ENCODE results near the gene KIF5B. TPM values are rescaled to one million over a fixed set of nuclear protein-coding genes. Genes with fewer than 3 reads are reported as not detected.
A peak's percentile ranks its signal among the peaks of the same experiment; 100 is the strongest.
"Not testable (repeated sequence)": the region's sequence is repeated elsewhere in the genome, so short reads cannot be mapped to it uniquely, and the experiment has no call there.

KIF5B gene
- total and polyA plus RNA-seq, 4 donors = 12.2 to 42.0 (median 22.9) TPM

DNA sequence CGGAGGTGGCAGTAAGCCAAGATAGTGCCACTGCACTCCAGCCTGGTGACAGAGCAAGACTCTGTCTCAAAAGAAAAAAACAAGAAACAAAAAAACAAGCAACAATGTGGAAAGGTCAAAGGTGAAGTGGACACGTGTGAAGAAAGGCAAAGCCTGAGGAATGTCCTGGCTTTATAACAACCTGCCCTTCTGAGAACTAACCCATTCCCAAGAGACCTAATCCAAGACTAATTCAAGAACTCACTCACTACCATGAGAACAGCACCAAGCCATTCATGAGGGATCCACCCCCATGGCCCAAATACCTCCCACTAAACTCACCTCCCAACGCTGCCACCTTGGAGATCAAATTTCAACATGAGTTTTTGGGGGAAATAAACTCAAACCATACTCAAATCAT is 47.5 kb upstream of the KIF5B start (continued):
- TF ChIP-seq, protein P1, sequence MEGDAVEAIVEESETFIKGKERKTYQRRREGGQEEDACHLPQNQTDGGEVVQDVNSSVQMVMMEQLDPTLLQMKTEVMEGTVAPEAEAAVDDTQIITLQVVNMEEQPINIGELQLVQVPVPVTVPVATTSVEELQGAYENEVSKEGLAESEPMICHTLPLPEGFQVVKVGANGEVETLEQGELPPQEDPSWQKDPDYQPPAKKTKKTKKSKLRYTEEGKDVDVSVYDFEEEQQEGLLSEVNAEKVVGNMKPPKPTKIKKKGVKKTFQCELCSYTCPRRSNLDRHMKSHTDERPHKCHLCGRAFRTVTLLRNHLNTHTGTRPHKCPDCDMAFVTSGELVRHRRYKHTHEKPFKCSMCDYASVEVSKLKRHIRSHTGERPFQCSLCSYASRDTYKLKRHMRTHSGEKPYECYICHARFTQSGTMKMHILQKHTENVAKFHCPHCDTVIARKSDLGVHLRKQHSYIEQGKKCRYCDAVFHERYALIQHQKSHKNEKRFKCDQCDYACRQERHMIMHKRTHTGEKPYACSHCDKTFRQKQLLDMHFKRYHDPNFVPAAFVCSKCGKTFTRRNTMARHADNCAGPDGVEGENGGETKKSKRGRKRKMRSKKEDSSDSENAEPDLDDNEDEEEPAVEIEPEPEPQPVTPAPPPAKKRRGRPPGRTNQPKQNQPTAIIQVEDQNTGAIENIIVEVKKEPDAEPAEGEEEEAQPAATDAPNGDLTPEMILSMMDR (IDR thresholded peaks at IDR 0.05; ENCODE audit: low read depth, low read length, missing input control) = no peak
- TF ChIP-seq GABPA (IDR thresholded peaks at IDR 0.05 in 1 of 2, conservative IDR thresholded peaks at IDR 0.05 in 1 of 2) = no peak
- TF ChIP-seq TAF1 (conservative IDR thresholded peaks at IDR 0.05) = no peak

DNA sequence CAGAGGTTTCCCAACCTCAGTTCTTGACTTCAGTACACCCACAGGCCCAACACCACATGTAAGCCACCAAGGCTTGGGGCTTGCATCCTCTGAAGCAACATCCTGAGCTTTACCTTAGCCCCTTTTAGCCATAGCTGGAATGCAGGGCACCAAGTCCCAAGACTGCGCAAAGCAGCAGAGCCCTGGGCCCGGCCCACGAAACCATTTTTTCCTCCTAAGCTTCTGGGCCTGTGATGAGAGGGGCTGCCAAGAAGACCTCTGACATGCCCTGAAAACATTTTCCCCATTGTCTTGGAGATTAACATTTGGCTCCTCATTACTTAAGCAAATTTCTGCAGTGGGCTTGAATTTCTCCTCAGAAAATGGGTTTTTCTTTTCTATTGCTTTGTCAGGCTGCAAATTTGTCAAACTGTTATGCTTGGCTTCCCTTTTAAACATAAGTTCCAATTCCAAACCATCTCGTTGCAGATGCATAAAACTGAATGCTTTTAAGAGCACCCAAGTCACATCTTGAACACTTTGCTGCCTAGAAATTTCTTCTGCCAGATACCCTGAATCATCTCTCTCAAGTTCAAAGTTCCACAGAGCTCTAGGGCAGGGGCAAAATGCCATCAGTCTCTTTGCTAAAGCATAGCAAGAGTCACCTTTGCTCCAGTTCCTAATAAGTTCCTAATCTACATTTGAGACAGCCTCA is 42.5 kb upstream of the KIF5B start:
- WGBS = 80% methylated on average over 4 of the region's 4 CpGs
- not testable (repeated sequence) for H3K4me1 ChIP-seq (ENCODE audit: control insufficient read depth in 4 of 4, insufficient read depth in 4 of 4, low read length in 3 of 4); H3K9me3 ChIP-seq (ENCODE audit: control insufficient read depth in 4 of 4, low read length in 3 of 4); H3K9ac ChIP-seq (ENCODE audit: low read depth in 1 of 2, low read length in 2 of 2); H3K27ac ChIP-seq (ENCODE audit: low read depth in 1 of 2, low read length in 2 of 2); H3K36me3 ChIP-seq (ENCODE audit: control insufficient read depth in 4 of 4, insufficient read depth in 3 of 4, low read depth in 1 of 4, low read length in 3 of 4); DNase-seq (ENCODE audit: low spot score); H3K4me3 ChIP-seq (ENCODE audit: low read depth in 1 of 3, low read length in 3 of 3); H3K27me3 ChIP-seq (ENCODE audit: control insufficient read depth in 4 of 4, insufficient read depth in 4 of 4, low read length in 3 of 4)
- TF ChIP-seq HNF4A (conservative IDR thresholded peaks at IDR 0.05) (peak; percentile 30 to 58), RXRA (IDR thresholded peaks at IDR 0.05) (peak; percentile 17 to 37), SP1 (IDR thresholded peaks at IDR 0.05) (peak; percentile 13)

DNA sequence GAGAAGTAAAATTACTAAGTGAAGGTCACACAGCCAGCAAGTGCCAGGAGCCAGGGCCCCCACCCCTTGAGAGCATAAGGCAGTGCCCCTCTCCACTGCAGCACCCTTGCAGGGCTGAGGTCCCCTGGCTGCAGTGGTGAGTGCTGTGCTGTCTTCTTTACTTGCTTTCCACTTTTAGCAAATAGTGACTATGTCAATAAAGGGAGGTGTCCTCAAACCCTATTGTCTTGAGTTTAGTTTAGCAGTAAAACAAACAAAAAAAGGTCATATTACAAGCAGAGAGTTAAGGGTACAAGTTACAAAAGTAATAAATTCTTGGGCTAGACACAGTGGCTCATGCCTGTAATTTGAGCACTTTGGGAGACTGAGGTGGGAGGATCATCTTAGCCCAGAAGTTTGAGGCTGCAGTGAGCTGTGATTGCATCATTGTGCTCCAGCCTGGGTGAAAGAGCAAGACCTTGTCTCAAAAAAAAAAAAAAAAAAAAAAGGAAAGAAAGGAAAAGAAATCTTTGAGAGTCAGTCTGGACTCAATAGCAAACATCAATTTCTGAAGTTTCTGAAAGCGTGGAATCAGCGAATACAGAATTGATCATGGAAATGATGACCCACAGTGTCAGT is 39.0 kb upstream of the KIF5B start:
- Histone ChIP-seq H3K9ac (ENCODE audit: low read depth in 1 of 2, low read length in 2 of 2) (no peak overlapping the region), H3K4me1 (ENCODE audit: control insufficient read depth in 4 of 4, insufficient read depth in 4 of 4, low read length in 3 of 4) (no peaks in the 10 kb centered on the region), H3K27ac (ENCODE audit: low read depth in 1 of 2, low read length in 2 of 2) (no peak overlapping the region), H3K27me3 (ENCODE audit: control insufficient read depth in 4 of 4, insufficient read depth in 4 of 4, low read length in 3 of 4) (no peaks in the 10 kb centered on the region), H3K36me3 (ENCODE audit: control insufficient read depth in 4 of 4, insufficient read depth in 3 of 4, low read depth in 1 of 4, low read length in 3 of 4) (no peaks in the 10 kb centered on the region), H3K9me3 (ENCODE audit: control insufficient read depth in 4 of 4, low read length in 3 of 4) (peaks cover 0 to 3% (median 0%) of the 10 kb centered on the region in 4 donors), H3K4me3 (ENCODE audit: low read depth in 1 of 3, low read length in 3 of 3) (no peak overlapping the region)
- WGBS = 98% methylated on average over 2 of the region's 2 CpGs
- DNase-seq (ENCODE audit: low spot score) = no peak
- TF ChIP-seq, protein P2, sequence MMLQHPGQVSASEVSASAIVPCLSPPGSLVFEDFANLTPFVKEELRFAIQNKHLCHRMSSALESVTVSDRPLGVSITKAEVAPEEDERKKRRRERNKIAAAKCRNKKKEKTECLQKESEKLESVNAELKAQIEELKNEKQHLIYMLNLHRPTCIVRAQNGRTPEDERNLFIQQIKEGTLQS (IDR thresholded peaks at IDR 0.05) = no peak
- TF ChIP-seq, protein P3, sequence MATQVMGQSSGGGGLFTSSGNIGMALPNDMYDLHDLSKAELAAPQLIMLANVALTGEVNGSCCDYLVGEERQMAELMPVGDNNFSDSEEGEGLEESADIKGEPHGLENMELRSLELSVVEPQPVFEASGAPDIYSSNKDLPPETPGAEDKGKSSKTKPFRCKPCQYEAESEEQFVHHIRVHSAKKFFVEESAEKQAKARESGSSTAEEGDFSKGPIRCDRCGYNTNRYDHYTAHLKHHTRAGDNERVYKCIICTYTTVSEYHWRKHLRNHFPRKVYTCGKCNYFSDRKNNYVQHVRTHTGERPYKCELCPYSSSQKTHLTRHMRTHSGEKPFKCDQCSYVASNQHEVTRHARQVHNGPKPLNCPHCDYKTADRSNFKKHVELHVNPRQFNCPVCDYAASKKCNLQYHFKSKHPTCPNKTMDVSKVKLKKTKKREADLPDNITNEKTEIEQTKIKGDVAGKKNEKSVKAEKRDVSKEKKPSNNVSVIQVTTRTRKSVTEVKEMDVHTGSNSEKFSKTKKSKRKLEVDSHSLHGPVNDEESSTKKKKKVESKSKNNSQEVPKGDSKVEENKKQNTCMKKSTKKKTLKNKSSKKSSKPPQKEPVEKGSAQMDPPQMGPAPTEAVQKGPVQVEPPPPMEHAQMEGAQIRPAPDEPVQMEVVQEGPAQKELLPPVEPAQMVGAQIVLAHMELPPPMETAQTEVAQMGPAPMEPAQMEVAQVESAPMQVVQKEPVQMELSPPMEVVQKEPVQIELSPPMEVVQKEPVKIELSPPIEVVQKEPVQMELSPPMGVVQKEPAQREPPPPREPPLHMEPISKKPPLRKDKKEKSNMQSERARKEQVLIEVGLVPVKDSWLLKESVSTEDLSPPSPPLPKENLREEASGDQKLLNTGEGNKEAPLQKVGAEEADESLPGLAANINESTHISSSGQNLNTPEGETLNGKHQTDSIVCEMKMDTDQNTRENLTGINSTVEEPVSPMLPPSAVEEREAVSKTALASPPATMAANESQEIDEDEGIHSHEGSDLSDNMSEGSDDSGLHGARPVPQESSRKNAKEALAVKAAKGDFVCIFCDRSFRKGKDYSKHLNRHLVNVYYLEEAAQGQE (IDR thresholded peaks at IDR 0.05) = no peak
- no peak for TF ChIP-seq GABPA (IDR thresholded peaks at IDR 0.05 in 1 of 2, conservative IDR thresholded peaks at IDR 0.05 in 1 of 2)
- no peak for TF ChIP-seq HNF4A (conservative IDR thresholded peaks at IDR 0.05)
- no peak for TF ChIP-seq HNF4G (IDR thresholded peaks at IDR 0.05)
- no peak for TF ChIP-seq FOXA1 (IDR thresholded peaks at IDR 0.05)
- TF ChIP-seq TAF1 (conservative IDR thresholded peaks at IDR 0.05) = no peak
- TF ChIP-seq YY1 (IDR thresholded peaks at IDR 0.05) = no peak

Data from liver (tissue), 9 donors.